H9 (cell line): ENCODE measurements around the gene LNPK. TPM values are rescaled to one million over a fixed set of nuclear protein-coding genes. Genes with fewer than 3 reads are reported as not detected.

Source experiments
- DNase-seq: peaks from one replicate; pipeline ENCODE4 v3.0.0-alpha.2; 2017
- H2AFZ ChIP-seq: one replicate; pipeline ENCODE4 v1.6.1; 2013; ENCODE audit warnings: mild to moderate bottlenecking, low read length, control low read depth, moderate library complexity
- H2AK5ac ChIP-seq: 2 replicates; pipeline ENCODE4 v1.6.1; 2013; ENCODE audit warnings: low read length, control low read depth, mixed read lengths; ENCODE audit not compliant: insufficient read length
- H2BK120ac ChIP-seq: one replicate; pipeline ENCODE4 v1.6.1; 2013; ENCODE audit warnings: low read depth, mild to moderate bottlenecking, low read length, control low read depth, inconsistent platforms; ENCODE audit not compliant: poor library complexity, severe bottlenecking
- H2BK12ac ChIP-seq: 2 replicates; pipeline ENCODE4 v1.6.1; 2013; ENCODE audit warnings: low read length, control low read depth, mixed read lengths, low read depth; ENCODE audit not compliant: insufficient read length
- H2BK15ac ChIP-seq: 2 replicates; pipeline ENCODE4 v1.6.1; 2013; ENCODE audit warnings: low read depth, low read length, control low read depth
- H2BK20ac ChIP-seq: one replicate; pipeline ENCODE4 v1.6.1; 2013; ENCODE audit warnings: low read depth, mild to moderate bottlenecking, low read length, control low read depth, inconsistent platforms; ENCODE audit not compliant: poor library complexity, severe bottlenecking
- H2BK5ac ChIP-seq: 2 replicates; pipeline ENCODE4 v1.6.1; 2013; ENCODE audit warnings: low read length, control low read depth, mixed read lengths; ENCODE audit not compliant: insufficient read length
- H3K14ac ChIP-seq: 2 replicates; pipeline ENCODE4 v1.6.1; 2013; ENCODE audit warnings: low read length, control low read depth; ENCODE audit not compliant: insufficient read depth
- H3K18ac ChIP-seq: 2 replicates; pipeline ENCODE4 v1.6.1; 2013; ENCODE audit warnings: low read depth, mild to moderate bottlenecking, mixed read lengths, low read length, control low read depth; ENCODE audit not compliant: insufficient read length
- H3K23ac ChIP-seq: 2 replicates; pipeline ENCODE4 v1.6.1; 2013; ENCODE audit warnings: low read length, control low read depth, mixed read lengths, low read depth; ENCODE audit not compliant: insufficient read length
- H3K23me2 ChIP-seq: 2 replicates; pipeline ENCODE4 v1.6.1; 2013; ENCODE audit warnings: low read depth, mild to moderate bottlenecking, mixed read lengths, low read length, control low read depth; ENCODE audit not compliant: insufficient read length, poor library complexity, severe bottlenecking
- H3K27ac ChIP-seq: 2 replicates; pipeline ENCODE4 v1.5.1; 2013; ENCODE audit warnings: low read length, control low read depth, mixed read lengths, low read depth; ENCODE audit not compliant: insufficient read length
- H3K27me3 ChIP-seq: 2 replicates; pipeline ENCODE4 v1.6.1; 2013; ENCODE audit warnings: low read length, control low read depth, inconsistent platforms; ENCODE audit not compliant: insufficient read depth
- H3K4ac ChIP-seq: 2 replicates; pipeline ENCODE4 v1.6.1; 2013; ENCODE audit warnings: low read depth, mild to moderate bottlenecking, control low read depth, inconsistent platforms, low read length, moderate library complexity
- H3K4me1 ChIP-seq: 2 replicates; pipeline ENCODE4 v1.6.1; 2013; ENCODE audit warnings: low read length, control low read depth, inconsistent platforms; ENCODE audit not compliant: insufficient read depth
- H3K4me2 ChIP-seq: 2 replicates; pipeline ENCODE4 v1.6.1; 2013; ENCODE audit warnings: low read length, control low read depth, mixed read lengths; ENCODE audit not compliant: insufficient read length, insufficient read depth
- H3K56ac ChIP-seq: 2 replicates; pipeline ENCODE4 v1.6.1; 2013; ENCODE audit warnings: low read depth, mild to moderate bottlenecking, mixed read lengths, low read length, control low read depth; ENCODE audit not compliant: insufficient read length
- H3K79me1 ChIP-seq: 2 replicates; pipeline ENCODE4 v1.6.1; 2013; ENCODE audit warnings: low read depth, mild to moderate bottlenecking, moderate library complexity, low read length, control low read depth, inconsistent platforms; ENCODE audit not compliant: insufficient read depth, poor library complexity, severe bottlenecking
- H3K79me2 ChIP-seq: 2 replicates; pipeline ENCODE4 v1.6.1; 2013; ENCODE audit warnings: low read length, control low read depth, inconsistent platforms; ENCODE audit not compliant: insufficient read depth
- H3K9ac ChIP-seq: 2 replicates; pipeline ENCODE4 v1.6.1; 2013; ENCODE audit warnings: low read length, control low read depth, mixed read lengths; ENCODE audit not compliant: insufficient read length; ENCODE audit errors: extremely low read depth
- H3K9me3 ChIP-seq: one replicate; pipeline ENCODE4 v1.6.1; 2013; ENCODE audit warnings: low read depth, low read length, inconsistent platforms; ENCODE audit not compliant: control insufficient read depth
- H3T11ph ChIP-seq: one replicate; pipeline ENCODE4 v1.6.1; 2013; ENCODE audit warnings: mild to moderate bottlenecking, low read length, control low read depth, inconsistent platforms
- H4K20me1 ChIP-seq: one replicate; pipeline ENCODE4 v1.6.1; 2013; ENCODE audit not compliant: control insufficient read depth, insufficient read length, insufficient read depth
- H4K5ac ChIP-seq: 2 replicates; pipeline ENCODE4 v1.6.1; 2013; ENCODE audit warnings: low read depth, mild to moderate bottlenecking, mixed read lengths, low read length, control low read depth; ENCODE audit not compliant: insufficient read length
- H4K8ac ChIP-seq: replicated peaks from 2 replicates; pipeline ENCODE4 v1.6.1; 2013; ENCODE audit warnings: low read length, control low read depth, mixed read lengths, low read depth; ENCODE audit not compliant: insufficient read length
- H4K91ac ChIP-seq: 2 replicates; pipeline ENCODE4 v1.6.1; 2013; ENCODE audit warnings: low read depth, mild to moderate bottlenecking, moderate library complexity, mixed read lengths, low read length, control low read depth; ENCODE audit not compliant: insufficient read length
- H3K27ac Mint-ChIP-seq, 3 experiments: 2 replicates in 2 of 3; 3 replicates in 1 of 3; pipeline ENCODE4 v1.8.0; 2020 to 2021; ENCODE audit warnings: mixed read lengths in 3 of 3, mild to moderate bottlenecking in 1 of 3, moderate library complexity in 1 of 3
- H3K27me3 Mint-ChIP-seq: 2 replicates; pipeline ENCODE4 v1.8.0; 2021; ENCODE audit warnings: low read depth, mild to moderate bottlenecking, moderate library complexity, mixed read lengths
- H3K36me3 Mint-ChIP-seq, 3 experiments: 2 replicates in 2 of 3; 3 replicates in 1 of 3; pipeline ENCODE4 v1.8.0; 2020 to 2021; ENCODE audit warnings: low read depth in 3 of 3, mixed read lengths in 3 of 3; ENCODE audit not compliant: insufficient read depth in 1 of 3
- H3K4me1 Mint-ChIP-seq, 2 experiments: 2 replicates each; pipeline ENCODE4 v1.8.0; 2020; ENCODE audit warnings: mixed read lengths in 2 of 2
- H3K4me3 Mint-ChIP-seq, 2 experiments: 2 replicates in 1 of 2; 3 replicates in 1 of 2; pipeline ENCODE4 v1.8.0; 2020 to 2021; ENCODE audit warnings: mild to moderate bottlenecking in 2 of 2, mixed read lengths in 2 of 2, moderate library complexity in 1 of 2
- H3K9me3 Mint-ChIP-seq, 2 experiments: 2 replicates in 1 of 2; 3 replicates in 1 of 2; pipeline ENCODE4 v1.8.0; 2020; ENCODE audit warnings: mild to moderate bottlenecking in 2 of 2, mixed read lengths in 2 of 2, moderate library complexity in 1 of 2
- CTCF ChIP-seq: fragments of 200-600 bp; sonication (generic); conservative IDR thresholded peaks from 3 replicates; pipeline ENCODE4 v1.8.0; 2021; ENCODE audit warnings: antibody characterized with exemption, mild to moderate bottlenecking
- WGBS: extraction: QIAGEN DNeasy Blood & Tissue Kit; methylation state at CpG from one replicate; pipeline ENCODE4 v1.1.7; 2013; ENCODE audit warnings: missing lambda C conversion rate, low lambda C conversion rate, mixed read lengths; ENCODE audit not compliant: insufficient read length; ENCODE audit errors: extremely low coverage; 5-methylcytosine and 5-hydroxymethylcytosine counted together
- total RNA-seq: library from RNA; stranded (reverse); gene quantifications from 2 replicates; pipeline ENCODE4 v1.2.1, GENCODE V29; 2021

The LNPK gene
- total RNA-seq, 1 experiment from 2014 or later, result 8.5 TPM

- H2BK15ac ChIP-seq, result no peak overlapping the region
- no peaks in the 10 kb centered on the region for H3K27me3 ChIP-seq
- no peaks in the 10 kb centered on the region for H3K4me1 ChIP-seq
- H3K79me1 ChIP-seq, result no peaks in the 10 kb centered on the region
- no peak overlapping the region for H3K14ac ChIP-seq
- H3K4me2 ChIP-seq, result no peak overlapping the region
- H3K27me3 Mint-ChIP-seq, result peaks cover 28% of the 10 kb centered on the region
- no peak overlapping the region for H2BK120ac ChIP-seq
- no peaks in the 10 kb centered on the region for H4K20me1 ChIP-seq
- H4K5ac ChIP-seq, result no peak overlapping the region
- 100% methylated on average over 1 of the region's 2 CpGs for WGBS
- DNase-seq, result no peak
- no peaks in the 10 kb centered on the region for H3K79me2 ChIP-seq
- H3K23ac ChIP-seq, result no peak overlapping the region
- no peak overlapping the region for H2BK20ac ChIP-seq
- H3K9me3 ChIP-seq, result no peaks in the 10 kb centered on the region
- no peak overlapping the region for H3K27ac ChIP-seq
- no peak for TF ChIP-seq CTCF
- H2BK12ac ChIP-seq, result no peak overlapping the region
- H3K9me3 Mint-ChIP-seq, result no peaks in the 10 kb centered on the region
- H3K4me3 Mint-ChIP-seq, result no peak overlapping the region
- H3K36me3 Mint-ChIP-seq, result no peaks in the 10 kb centered on the region
- no peak overlapping the region for H3K18ac ChIP-seq
- no peak overlapping the region for H2AK5ac ChIP-seq
- no peak overlapping the region for H3K56ac ChIP-seq
- H3K23me2 ChIP-seq, result no peaks in the 10 kb centered on the region
- no peak overlapping the region for H3K9ac ChIP-seq
- no peak overlapping the region for H3K4ac ChIP-seq
- no peak overlapping the region for H3K27ac Mint-ChIP-seq
- no peak overlapping the region for H2BK5ac ChIP-seq
- H3K4me1 Mint-ChIP-seq, result no peaks in the 10 kb centered on the region
- no peak overlapping the region for H4K8ac ChIP-seq
- no peak overlapping the region for H2AFZ ChIP-seq
- no peak overlapping the region for H3T11ph ChIP-seq
- no peak overlapping the region for H4K91ac ChIP-seq
Measured at GRCh38 chr2:176009445-176009844, 7.4 kb upstream of the LNPK start.
